Epithelial cell of esophagus (primary cell): ENCODE results near the gene C1orf122.

Source experiments
- DNase-seq: peaks from one replicate; pipeline ENCODE4 v3.0.0; 2010; ENCODE audit warnings: low read depth
- H3K4me3 ChIP-seq: 2 replicates; pipeline ENCODE4 v1.5.1; 2011; ENCODE audit warnings: mild to moderate bottlenecking, low read length, control low read depth
- CTCF ChIP-seq: IDR thresholded peaks from 2 replicates; pipeline ENCODE4 v1.5.1; 2011; ENCODE audit warnings: low read depth, mild to moderate bottlenecking, low read length, control low read depth, inconsistent platforms; ENCODE audit not compliant: insufficient read depth; ENCODE audit errors: missing control alignments

The C1orf122 gene

GRCh38 chr1:37854406-37854805, 46.8 kb downstream of the C1orf122 start:
- DNase-seq, result no peak
- TF ChIP-seq CTCF, result no peak
- no peak overlapping the region for H3K4me3 ChIP-seq
